ENCODE data around the gene ITIH4.

DNA sequence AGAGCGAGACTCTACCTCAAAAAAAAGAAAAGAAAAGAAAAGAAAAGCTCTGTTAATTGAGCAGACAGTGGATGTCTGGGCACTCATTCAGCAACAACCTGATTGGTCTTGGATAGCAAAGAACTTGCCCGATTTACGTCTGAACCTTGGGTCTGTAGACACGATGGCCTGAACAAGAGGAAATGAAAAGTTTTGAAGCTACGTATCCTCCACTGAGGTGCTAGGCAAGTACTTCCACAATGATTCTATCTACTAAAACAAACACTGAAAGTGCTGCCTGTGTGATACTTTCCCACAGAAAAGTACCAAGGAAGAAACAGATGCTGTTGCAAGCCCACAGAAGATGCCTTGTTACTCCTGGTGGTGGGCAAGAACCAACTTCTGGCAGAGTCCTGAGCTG is 26.2 kb upstream of the ITIH4 start:
- TF ChIP-seq TAF1 (IDR thresholded peaks at IDR 0.05; ENCODE audit: low read depth, low read length) (no peak), POLR2A (IDR thresholded peaks at IDR 0.05; ENCODE audit: low read depth, low read length) (no peak), POLR2AphosphoS5 (IDR thresholded peaks at IDR 0.05; ENCODE audit: low read depth, low read length) (no peak), POU2F2 (IDR thresholded peaks at IDR 0.05; ENCODE audit: low read depth, low read length) (no peak), SPI1 (IDR thresholded peaks at IDR 0.05; ENCODE audit: low read depth, low read length) (no peak)
